ENCODE measurements around the gene NLGN2. TPM values are rescaled to one million over a fixed set of nuclear protein-coding genes. Genes with fewer than 3 reads are reported as not detected.

NLGN2 gene
- total and polyA plus RNA-seq, 2 experiments from 2014 or later = 5.2 to 26.3 TPM

GRCh38 chr17:7467498-7467897 is 59.9 kb downstream of the NLGN2 start:
- H3K36me3 ChIP-seq = peaks cover 3% of the 10 kb centered on the region
- no peaks in the 10 kb centered on the region for H3K9me3 ChIP-seq (ENCODE audit: low read depth)
- TF ChIP-seq CTCF (IDR thresholded peaks at IDR 0.05; ENCODE audit: low read depth, low read length) = no peak

GRCh38 chr17:7468290-7468689 is 60.6 kb downstream of the NLGN2 start:
- Histone ChIP-seq H3K9me3 (ENCODE audit: low read depth) (no peaks in the 10 kb centered on the region), H3K27ac (peak overlapping the region; percentile 34), H3K4me3 (no peak overlapping the region), H3K36me3 (peaks cover 3% of the 10 kb centered on the region), H3K27me3 (no peaks in the 10 kb centered on the region), H3K4me1 (ENCODE audit: low read depth) (peaks cover 5% of the 10 kb centered on the region)
- no peak for TF ChIP-seq CTCF (IDR thresholded peaks at IDR 0.05; ENCODE audit: low read depth, low read length)
- DNase-seq (ENCODE audit: low read depth in 1 of 2, low spot score in 1 of 2) = no peak

More at GRCh38 chr17:7467498-7467897, 59.9 kb downstream of the NLGN2 start:
- no peak for DNase-seq (ENCODE audit: low read depth in 1 of 2, low spot score in 1 of 2)
- H3K4me1 ChIP-seq (ENCODE audit: low read depth) = peaks cover 5% of the 10 kb centered on the region
- H3K27me3 ChIP-seq = no peaks in the 10 kb centered on the region
- no peak overlapping the region for H3K4me3 ChIP-seq
- H3K27ac ChIP-seq = peak overlapping the region; percentile 43

- H3K27ac ChIP-seq = peak overlapping the region; percentile 34
- TF ChIP-seq CTCF (IDR thresholded peaks at IDR 0.05; ENCODE audit: low read depth, low read length) = no peak
Measured at GRCh38 chr17:7468804-7469389, 61.3 kb downstream of the NLGN2 start.

More at GRCh38 chr17:7468804-7469389, 61.3 kb downstream of the NLGN2 start:
- H3K36me3 ChIP-seq = peaks cover 3% of the 10 kb centered on the region
- no peaks in the 10 kb centered on the region for H3K27me3 ChIP-seq
- peaks cover 5% of the 10 kb centered on the region for H3K4me1 ChIP-seq (ENCODE audit: low read depth)
- H3K4me3 ChIP-seq = no peak overlapping the region
- no peaks in the 10 kb centered on the region for H3K9me3 ChIP-seq (ENCODE audit: low read depth)
- DNase-seq (ENCODE audit: low read depth in 1 of 2, low spot score in 1 of 2) = no peak

Other genes with a start within 250 kb of the NLGN2 start
Only the 30 nearest of the 39 such genes appear.
- 87.4 and 121 TPM in 2 replicates for gene DVL2, start 173.3 kb upstream of the NLGN2 start, total RNA-seq
- gene DVL2, start 173.3 kb upstream of the NLGN2 start, polyA plus RNA-seq = 79.2 and 80.3 TPM in 2 replicates
- gene PHF23, start 168.4 kb upstream of the NLGN2 start, total RNA-seq = 53.5 and 57.7 TPM in 2 replicates
- gene PHF23, start 168.4 kb upstream of the NLGN2 start, polyA plus RNA-seq = 53.9 and 65.0 TPM in 2 replicates
- gene GABARAP, start 165.4 kb upstream of the NLGN2 start, total RNA-seq = 517 and 760 TPM in 2 replicates
- 772 and 773 TPM in 2 replicates for gene GABARAP, start 165.4 kb upstream of the NLGN2 start, polyA plus RNA-seq
- 76.0 and 78.3 TPM in 2 replicates for gene CTDNEP1, start 156.1 kb upstream of the NLGN2 start, total RNA-seq
- 92.5 and 98.6 TPM in 2 replicates for gene CTDNEP1, start 156.1 kb upstream of the NLGN2 start, polyA plus RNA-seq
- gene ELP5, start 155.6 kb upstream of the NLGN2 start, total RNA-seq = 54.5 and 68.8 TPM in 2 replicates
- 62.3 and 82.9 TPM in 2 replicates for gene ELP5, start 155.6 kb upstream of the NLGN2 start, polyA plus RNA-seq
- gene CLDN7, start 145.4 kb upstream of the NLGN2 start, total RNA-seq = 0.32 and 0.51 TPM in 2 replicates
- 0.83 and 0.99 TPM in 2 replicates for gene CLDN7, start 145.4 kb upstream of the NLGN2 start, polyA plus RNA-seq
- gene SLC2A4, start 126.1 kb upstream of the NLGN2 start, total RNA-seq = 36.3 and 42.6 TPM in 2 replicates
- 23.4 and 32.7 TPM in 2 replicates for gene SLC2A4, start 126.1 kb upstream of the NLGN2 start, polyA plus RNA-seq
- 27.8 and 56.2 TPM in 2 replicates for gene YBX2, start 113.2 kb upstream of the NLGN2 start, total RNA-seq
- gene YBX2, start 113.2 kb upstream of the NLGN2 start, polyA plus RNA-seq = 20.9 and 32.7 TPM in 2 replicates
- gene EIF5A, start 100.2 kb upstream of the NLGN2 start, total RNA-seq = 319 and 545 TPM in 2 replicates
- 719 and 988 TPM in 2 replicates for gene EIF5A, start 100.2 kb upstream of the NLGN2 start, polyA plus RNA-seq
- 59.9 and 76.2 TPM in 2 replicates for gene GPS2, start 92.5 kb upstream of the NLGN2 start, total RNA-seq
- gene GPS2, start 92.5 kb upstream of the NLGN2 start, polyA plus RNA-seq = 68.7 and 97.4 TPM in 2 replicates
- 25.3 and 32.4 TPM in 2 replicates for gene NEURL4, start 78.5 kb upstream of the NLGN2 start, total RNA-seq
- gene NEURL4, start 78.5 kb upstream of the NLGN2 start, polyA plus RNA-seq = 12.2 and 15.5 TPM in 2 replicates
- 1.4 and 6.9 TPM in 2 replicates for gene ACAP1, start 71.3 kb upstream of the NLGN2 start, total RNA-seq
- gene ACAP1, start 71.3 kb upstream of the NLGN2 start, polyA plus RNA-seq = 25.9 and 32.1 TPM in 2 replicates
- 15.9 and 18.4 TPM in 2 replicates for gene KCTD11, start 55.7 kb upstream of the NLGN2 start, total RNA-seq
- gene KCTD11, start 55.7 kb upstream of the NLGN2 start, polyA plus RNA-seq = 10.7 and 14.0 TPM in 2 replicates
- gene TMEM95, start 52.7 kb upstream of the NLGN2 start, total RNA-seq = not detected in 2 replicates
- not detected in 2 replicates for gene TMEM95, start 52.7 kb upstream of the NLGN2 start, polyA plus RNA-seq
- 1.3 and 2.6 TPM in 2 replicates for gene TNK1, start 26.8 kb upstream of the NLGN2 start, total RNA-seq
- gene TNK1, start 26.8 kb upstream of the NLGN2 start, polyA plus RNA-seq = 2.9 and 4.3 TPM in 2 replicates
- 25.9 and 33.4 TPM in 2 replicates for gene PLSCR3, start 13.3 kb upstream of the NLGN2 start, total RNA-seq
- 39.1 and 40.3 TPM in 2 replicates for gene PLSCR3, start 13.3 kb upstream of the NLGN2 start, polyA plus RNA-seq
- gene TMEM256, start 3.7 kb upstream of the NLGN2 start, total RNA-seq = 85.4 and 122 TPM in 2 replicates
- 117 and 193 TPM in 2 replicates for gene TMEM256, start 3.7 kb upstream of the NLGN2 start, polyA plus RNA-seq
- gene SPEM1, start 12.5 kb downstream of the NLGN2 start, total RNA-seq = not detected in 2 replicates
- not detected in 2 replicates for gene SPEM1, start 12.5 kb downstream of the NLGN2 start, polyA plus RNA-seq
- gene SPEM2, start 17.8 kb downstream of the NLGN2 start, total RNA-seq = not detected in 2 replicates
- gene SPEM2, start 17.8 kb downstream of the NLGN2 start, polyA plus RNA-seq = not detected in 2 replicates
- not detected in 2 replicates for gene SPEM3, start 21.0 kb downstream of the NLGN2 start, total RNA-seq
- gene SPEM3, start 21.0 kb downstream of the NLGN2 start, polyA plus RNA-seq = not detected in 2 replicates
- 10.7 and 12.1 TPM in 2 replicates for gene TMEM102, start 27.6 kb downstream of the NLGN2 start, total RNA-seq
- 7.9 and 10.9 TPM in 2 replicates for gene TMEM102, start 27.6 kb downstream of the NLGN2 start, polyA plus RNA-seq
- gene FGF11, start 31.7 kb downstream of the NLGN2 start, total RNA-seq = 51.9 and 56.8 TPM in 2 replicates
- gene FGF11, start 31.7 kb downstream of the NLGN2 start, polyA plus RNA-seq = 50.4 and 63.6 TPM in 2 replicates
- 8.5 and 14.0 TPM in 2 replicates for gene CHRNB1, start 37.2 kb downstream of the NLGN2 start, total RNA-seq
- gene CHRNB1, start 37.2 kb downstream of the NLGN2 start, polyA plus RNA-seq = 28.6 and 34.5 TPM in 2 replicates
- gene ZBTB4, start 71.8 kb downstream of the NLGN2 start, total RNA-seq = 28.5 and 40.4 TPM in 2 replicates
- 17.9 and 26.6 TPM in 2 replicates for gene ZBTB4, start 71.8 kb downstream of the NLGN2 start, polyA plus RNA-seq
- not detected in 2 replicates for gene SLC35G6, start 73.6 kb downstream of the NLGN2 start, total RNA-seq
- gene SLC35G6, start 73.6 kb downstream of the NLGN2 start, polyA plus RNA-seq = 0.10 and 1.9 TPM in 2 replicates
- 40.7 and 41.3 TPM in 2 replicates for gene POLR2A, start 76.5 kb downstream of the NLGN2 start, total RNA-seq
- gene POLR2A, start 76.5 kb downstream of the NLGN2 start, polyA plus RNA-seq = 53.8 and 62.3 TPM in 2 replicates
- gene TNFSF12, start 141.2 kb downstream of the NLGN2 start, total RNA-seq = 4.1 and 11.7 TPM in 2 replicates
- 3.2 and 6.7 TPM in 2 replicates for gene TNFSF12, start 141.2 kb downstream of the NLGN2 start, polyA plus RNA-seq
- 3.1 and 7.4 TPM in 2 replicates for gene TNFSF13, start 150.9 kb downstream of the NLGN2 start, total RNA-seq
- gene TNFSF13, start 150.9 kb downstream of the NLGN2 start, polyA plus RNA-seq = 2.5 and 3.9 TPM in 2 replicates
- gene SENP3, start 154.1 kb downstream of the NLGN2 start, total RNA-seq = 71.5 and 78.9 TPM in 2 replicates
- 43.4 and 45.0 TPM in 2 replicates for gene SENP3, start 154.1 kb downstream of the NLGN2 start, polyA plus RNA-seq
- 0.35 and 0.39 TPM in 2 replicates for gene CD68, start 171.8 kb downstream of the NLGN2 start, total RNA-seq
- gene CD68, start 171.8 kb downstream of the NLGN2 start, polyA plus RNA-seq = 0.23 TPM in 1 of 2 replicates, not detected in the other

Data from cardiac muscle cell (in vitro differentiated cells and primary cell).